GM10248 (cell line): Measurements from ENCODE around the gene BCAN.

ENCODE experiments used
- CTCF ChIA-PET: fragments of 300-600 bp; sonication (Branson Sonifier 250); formaldehyde crosslinking; extraction: SDS; loops from one replicate; lab custom pipeline; 2021; ENCODE audit warnings: antibody characterized with exemption; lab: Yijun Ruan, JAX
- POLR2A ChIA-PET: fragments of 350-650 bp; sonication (Branson Sonifier 250); formaldehyde crosslinking; extraction: SDS; loops from one replicate; lab custom pipeline; 2020; ENCODE audit warnings: antibody characterized with exemption; lab: Yijun Ruan, JAX
- DNase-seq: peaks from one replicate; pipeline ENCODE4 v3.0.0; 2012; ENCODE audit errors: extremely low spot score
- CTCF ChIP-seq: IDR thresholded peaks from 2 replicates; pipeline ENCODE4 v1.5.1; 2012; ENCODE audit warnings: mild to moderate bottlenecking, low read depth; ENCODE audit errors: extremely low read depth, missing control alignments, control extremely low read depth

BCAN gene

GRCh38 chr1:156676114-156676819 lies 34.4 kb downstream of the BCAN start:
- TF ChIP-seq CTCF, result no peak
- POLR2A ChIA-PET, result no interaction called here
- no peak for DNase-seq
- CTCF ChIA-PET, result interaction anchor here (1.0 to 25.5 kb wide), 13 partner anchors 13 to 289 kb away, joined by 3 to 597 read pairs (median 6); partner anchors contain the start of gene CRABP2

- DNase-seq, result no peak
- CTCF ChIA-PET, result interaction anchor here (1.0 to 25.5 kb wide), 12 partner anchors 13 to 290 kb away, joined by 3 to 597 read pairs (median 8); partner anchors contain the start of gene CRABP2
- TF ChIP-seq CTCF, result no peak
- POLR2A ChIA-PET, result no interaction called here
Observed at GRCh38 chr1:156676820-156677615, 35.1 kb downstream of the BCAN start, which contains the start of gene NES. Gene NES, minus strand, starts transcription at chr1:156677407. Its CDS starts 143 bp downstream, at chr1:156677264.

- ChIA-PET CTCF (interaction anchor here (0.7 to 25.5 kb wide), 16 partner anchors 8 to 259 kb away, joined by 3 to 597 read pairs (median 5); partner anchors contain the start of genes CRABP2 and INSRR), POLR2A (no interaction called here)
- DNase-seq, result peak; percentile 66
- TF ChIP-seq CTCF, result peak; percentile 83
Observed at GRCh38 chr1:156677616-156678596, 36.0 kb downstream of the BCAN start.

GRCh38 chr1:156680056-156680455 lies 38.1 kb downstream of the BCAN start:
- DNase-seq, result no peak
- CTCF ChIA-PET, result interaction anchor here (0.8 to 25.5 kb wide), 7 partner anchors 10 to 56 kb away, joined by 3 to 597 read pairs (median 97); partner anchors contain the start of genes CRABP2, ISG20L2 and METTL25B
- POLR2A ChIA-PET, result no interaction called here
- TF ChIP-seq CTCF, result no peak

- DNase-seq, result no peak
- CTCF ChIA-PET, result interaction anchor here (0.8 to 25.5 kb wide), 9 partner anchors 8 to 178 kb away, joined by 3 to 597 read pairs (median 97); partner anchors contain the start of genes CRABP2, ISG20L2 and METTL25B
- no peak for TF ChIP-seq CTCF
- POLR2A ChIA-PET, result no interaction called here
Observed at GRCh38 chr1:156681196-156681960, 39.5 kb downstream of the BCAN start.
